HCT116 (cell line): ENCODE measurements around the gene DNM1L. TPM values are rescaled to one million over a fixed set of nuclear protein-coding genes. Genes with fewer than 3 reads are reported as not detected.

Experiments used
- ATAC-seq: fragments of 200-7000 bp; cut with Tn5 transposase; 2 replicates; pipeline ENCODE4 v1.9.1; 2020; ENCODE audit warnings: mild to moderate bottlenecking, moderate library complexity
- BruUV-seq: library from RNA; stranded (reverse); fragments of 400-500 nt; replicated peaks from 2 replicates; lab custom pipeline; 2021; lab: Mats Ljungman, UMichigan
- CTCF ChIA-PET: fragments of 300-600 bp; sonication (Branson Sonifier 250); formaldehyde crosslinking; loops from one replicate; lab custom pipeline; 2021; ENCODE audit warnings: antibody characterized with exemption; lab: Charles Lee
- POLR2A ChIA-PET: fragments of 300-600, 350-600 bp; sonication (Branson Sonifier 250); formaldehyde crosslinking; loops from one replicate; lab custom pipeline; 2021; ENCODE audit warnings: antibody characterized with exemption; lab: Charles Lee
- RAD21 ChIA-PET, 2 experiments: fragments of 300-600 bp; sonication (Branson Sonifier 250); formaldehyde crosslinking; loops; one replicate each; lab custom pipeline; 2023; ENCODE audit warnings: low total read pairs in 2 of 2; ENCODE audit not compliant: uncharacterized antibody in 2 of 2, unreplicated experiment in 2 of 2, low non-redundant PET in 1 of 2; lab: Charles Lee
- DNase-seq: peaks from one replicate; pipeline ENCODE4 v3.0.0-alpha.2; 2010; ENCODE audit warnings: low read depth, low spot score
- H2AFZ ChIP-seq: fragments of 200-600 bp; shearing (Covaris generic), sonication (generic); 2 replicates; pipeline ENCODE4 v1.6.1; 2017; ENCODE audit warnings: low read depth, mixed run types, mixed read lengths, antibody characterized with exemption, low read length; ENCODE audit not compliant: poor library complexity, severe bottlenecking
- H3K27ac ChIP-seq: 2 replicates; pipeline ENCODE4 v1.5.1; 2012; ENCODE audit warnings: low read depth, low read length
- H3K27me3 ChIP-seq: fragments of 200-600 bp; sonication (generic); 2 replicates; pipeline ENCODE4 v1.6.1; 2016; ENCODE audit warnings: mixed run types, low read length, mixed read lengths; ENCODE audit not compliant: insufficient read depth
- H3K36me3 ChIP-seq, 2 experiments: fragments of 200-500 bp in 1 of 2; fragments of 200-600 bp in 1 of 2; sonication (Bioruptor generic) in 1 of 2; sonication (generic) in 1 of 2; 2 replicates each; pipeline versions ENCODE4 v1.5.1 to v1.6.1; 2014 to 2016; ENCODE audit warnings: low read length in 2 of 2, inconsistent platforms in 1 of 2, mixed read lengths in 1 of 2, mixed run types in 1 of 2; ENCODE audit not compliant: insufficient read depth in 2 of 2, control insufficient read depth in 1 of 2
- H3K4me1 ChIP-seq, 2 experiments: fragments of 200-600 bp in 1 of 2; sonication (generic) in 1 of 2; 2 replicates each; pipeline versions ENCODE4 v1.5.1 to v1.6.1; 2012 to 2017; ENCODE audit warnings: low read length in 2 of 2, inconsistent platforms in 1 of 2, mild to moderate bottlenecking in 1 of 2, mixed read lengths in 1 of 2, mixed run types in 1 of 2, moderate library complexity in 1 of 2; ENCODE audit not compliant: insufficient read depth in 2 of 2, control insufficient read depth in 1 of 2
- H3K4me2 ChIP-seq: fragments of 200-600 bp; sonication (generic); 2 replicates; pipeline ENCODE4 v1.6.1; 2017; ENCODE audit warnings: mixed run types, low read length, mixed read lengths
- H3K4me3 ChIP-seq, 2 experiments: fragments of 200-600 bp in 1 of 2; sonication (generic) in 1 of 2; replicated peaks in 1 of 2; 2 replicates each; pipeline ENCODE4 v1.5.1; 2011 to 2016; ENCODE audit warnings: low read length in 2 of 2, control low read depth in 1 of 2, low read depth in 1 of 2, mild to moderate bottlenecking in 1 of 2, mixed read lengths in 1 of 2, mixed run types in 1 of 2
- H3K79me2 ChIP-seq: fragments of 200-600 bp; sonication (generic); 2 replicates; pipeline ENCODE4 v1.6.1; 2017; ENCODE audit warnings: mild to moderate bottlenecking, mixed run types, low read length, moderate library complexity, mixed read lengths; ENCODE audit not compliant: insufficient read depth
- H3K9ac ChIP-seq: fragments of 200-600 bp; sonication (generic); 2 replicates; pipeline ENCODE4 v1.6.1; 2016; ENCODE audit warnings: low read length, mixed read lengths
- H3K9me2 ChIP-seq: fragments of 200-600 bp; sonication (generic), shearing (Covaris generic); 2 replicates; pipeline ENCODE4 v1.6.1; 2017; ENCODE audit warnings: mixed run types, mild to moderate bottlenecking, moderate library complexity; ENCODE audit not compliant: insufficient read depth
- H3K9me3 ChIP-seq, 2 experiments: fragments of 200-500 bp in 1 of 2; fragments of 200-600 bp in 1 of 2; sonication (Bioruptor generic) in 1 of 2; sonication (generic) in 1 of 2; 2 replicates each; pipeline ENCODE4 v1.6.1; 2014 to 2017; ENCODE audit warnings: low read length in 2 of 2, mixed read lengths in 2 of 2, inconsistent platforms in 1 of 2, low read depth in 1 of 2, mild to moderate bottlenecking in 1 of 2, mixed run types in 1 of 2, moderate library complexity in 1 of 2; ENCODE audit not compliant: control insufficient read depth in 1 of 2, insufficient read depth in 1 of 2
- H4K20me1 ChIP-seq: fragments of 200-600 bp; sonication (generic), shearing (Covaris generic); 2 replicates; pipeline ENCODE4 v1.6.1; 2017; ENCODE audit warnings: mixed run types, mild to moderate bottlenecking, moderate library complexity; ENCODE audit not compliant: insufficient read depth
- CBX3 ChIP-seq: IDR thresholded peaks from 2 replicates; pipeline ENCODE4 v1.6.1; 2012; ENCODE audit warnings: low read depth
- CEBPB ChIP-seq: IDR thresholded peaks from 2 replicates; pipeline ENCODE4 v1.6.1; 2012; ENCODE audit warnings: low read depth
- EGR1 ChIP-seq: IDR thresholded peaks from 2 replicates; pipeline ENCODE4 v1.6.1; 2012; ENCODE audit warnings: low read depth
- ELF1 ChIP-seq: IDR thresholded peaks from 2 replicates; pipeline ENCODE4 v1.6.1; 2012; ENCODE audit warnings: low read depth, borderline replicate concordance
- MAX ChIP-seq: IDR thresholded peaks from 2 replicates; pipeline ENCODE4 v1.6.1; 2012
- POLR2AphosphoS5 ChIP-seq: IDR thresholded peaks from 2 replicates; pipeline ENCODE4 v1.6.1; 2011; ENCODE audit warnings: mild to moderate bottlenecking, low read depth, low read length, moderate library complexity
- RAD21 ChIP-seq: IDR thresholded peaks from 2 replicates; pipeline ENCODE4 v1.6.1; 2012; ENCODE audit warnings: low read depth, mild to moderate bottlenecking
- REST ChIP-seq: IDR thresholded peaks from 2 replicates; pipeline ENCODE4 v1.6.1; 2012; ENCODE audit warnings: low read depth
- SIN3A ChIP-seq: IDR thresholded peaks from 2 replicates; pipeline ENCODE4 v1.6.1; 2012; ENCODE audit warnings: low read depth
- SP1 ChIP-seq: IDR thresholded peaks from 2 replicates; pipeline ENCODE4 v1.6.1; 2012; ENCODE audit warnings: low read depth
- SRF ChIP-seq: IDR thresholded peaks from 2 replicates; pipeline ENCODE4 v1.6.1; 2012; ENCODE audit warnings: low read depth
- TCF7L2 ChIP-seq: IDR thresholded peaks from 2 replicates; pipeline ENCODE4 v1.7.0; 2011; ENCODE audit warnings: borderline replicate concordance, inconsistent platforms; ENCODE audit not compliant: insufficient read depth, insufficient read length; ENCODE audit errors: extremely low read depth
- YY1 ChIP-seq: IDR thresholded peaks from 2 replicates; pipeline ENCODE4 v1.6.1; 2011; ENCODE audit warnings: low read length, low read depth, moderate library complexity, mild to moderate bottlenecking; ENCODE audit not compliant: insufficient replicate concordance; ENCODE audit errors: extremely low read depth
- ZBTB33 ChIP-seq: IDR thresholded peaks from 2 replicates; pipeline ENCODE4 v1.6.1; 2011; ENCODE audit warnings: mild to moderate bottlenecking, low read length, moderate library complexity; ENCODE audit not compliant: insufficient replicate concordance; ENCODE audit errors: extremely low read depth
- ZFX ChIP-seq: fragments of 450-650 bp; IDR thresholded peaks from 2 replicates; pipeline ENCODE4 v1.6.1; 2017
- intact Hi-C: fragments of 100-400 bp; cut with micrococcal nuclease; formaldehyde crosslinking; loops from 2 replicates; pipeline ENCODE4 v1.10.0; 2022
- total RNA-seq: library from RNA; stranded (reverse); gene quantifications from one replicate; pipeline ENCODE4 v1.2.1, GENCODE V29; 2021; ENCODE audit not compliant: unreplicated experiment

Gene DNM1L
- total RNA-seq, 1 experiment from 2014 or later, result 69.7 TPM

DNA sequence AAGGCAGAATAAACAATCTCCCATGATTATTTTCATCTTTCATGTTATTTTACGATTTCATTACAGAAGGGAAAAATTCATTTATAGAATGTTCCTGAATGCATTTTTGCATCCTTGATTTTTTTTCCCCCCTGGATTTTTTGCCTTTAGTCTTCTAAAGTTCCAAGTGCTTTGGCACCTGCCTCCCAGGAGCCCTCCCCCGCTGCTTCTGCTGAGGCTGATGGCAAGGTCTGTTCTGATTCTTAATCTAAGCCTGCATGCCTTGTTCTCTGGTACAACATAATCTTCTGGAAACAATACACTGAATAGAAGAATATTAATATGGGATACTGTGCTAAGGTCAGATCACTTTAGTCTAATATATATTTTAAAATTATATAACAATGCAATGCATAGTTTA, 58.6 kb downstream of the DNM1L start:
- Histone ChIP-seq H3K36me3 (peaks cover 33 to 44% of the 10 kb centered on the region in 2 experiments; a peak in 3 of 4 replicates), H3K79me2 (peaks cover 18% of the 10 kb centered on the region), H3K27me3 (no peaks in the 10 kb centered on the region), H3K4me3 (no peak overlapping the region), H4K20me1 (no peaks in the 10 kb centered on the region), H3K4me1 (no peaks in the 10 kb centered on the region), H3K9me2 (no peaks in the 10 kb centered on the region), H3K9me3 (no peaks in the 10 kb centered on the region), H3K27ac (no peak overlapping the region), H3K4me2 (no peak overlapping the region), H2AFZ (no peak overlapping the region), H3K9ac (no peak overlapping the region)
- DNase-seq, result no peak
- intact Hi-C loops, result loop anchor here (10.0 kb wide), 1 partner anchor 283 kb away; no protein-coding TSS in a partner anchor
- ChIA-PET POLR2A (no interaction called here), CTCF (interaction anchor here (1.3 kb wide), 1 partner anchor 17 kb away, joined by 4 read pairs; no protein-coding TSS in a partner anchor), RAD21 (no interaction called here)
- ATAC-seq, result no peak
- TF ChIP-seq SP1, result no peak
- TF ChIP-seq ZFX, result no peak
- TF ChIP-seq CBX3, result no peak
- no peak for TF ChIP-seq TCF7L2
- no peak for TF ChIP-seq POLR2AphosphoS5
- TF ChIP-seq SIN3A, result no peak
- TF ChIP-seq REST, result no peak
- no peak for TF ChIP-seq SRF
- TF ChIP-seq YY1, result no peak
- no peak for TF ChIP-seq MAX
- TF ChIP-seq ELF1, result no peak
- TF ChIP-seq CEBPB, result no peak
- no peak for TF ChIP-seq RAD21
- TF ChIP-seq EGR1, result no peak
- TF ChIP-seq ZBTB33, result no peak
- TSS peak; percentile 8 for BruUV-seq
